Tongue (tissue), 3 donors: ENCODE data around the gene ZNF236. TPM values are rescaled to one million over a fixed set of nuclear protein-coding genes. Genes with fewer than 3 reads are reported as not detected.
"Not testable (repeated sequence)": the region's sequence is repeated elsewhere in the genome, so short reads cannot be mapped to it uniquely, and the experiment has no call there.

Experiments
- DNase-seq: peaks from one replicate; pipeline ENCODE4 v3.0.0-alpha.2; 2015
- small RNA-seq: library from RNA; depleted of rRNA; stranded (forward); fragments of <200 nt; gene quantifications from one replicate; pipeline ENCODE3, GENCODE V24; 2014; ENCODE audit warnings: low replicate concordance
- total RNA-seq: library from RNA; depleted of rRNA; stranded (reverse); fragments of >200 nt; gene quantifications from one replicate; pipeline ENCODE4 v1.2.3, GENCODE V29; 2014

ZNF236 gene
- total RNA-seq, 1 donor from 2014 or later: 27.9 TPM

GRCh38 chr18:77008576-77009315 is 186.4 kb downstream of the ZNF236 start:
- DNase-seq: no peak

- DNase-seq: no peak
Observed at GRCh38 chr18:77009675-77010074, 187.3 kb downstream of the ZNF236 start.

DNA sequence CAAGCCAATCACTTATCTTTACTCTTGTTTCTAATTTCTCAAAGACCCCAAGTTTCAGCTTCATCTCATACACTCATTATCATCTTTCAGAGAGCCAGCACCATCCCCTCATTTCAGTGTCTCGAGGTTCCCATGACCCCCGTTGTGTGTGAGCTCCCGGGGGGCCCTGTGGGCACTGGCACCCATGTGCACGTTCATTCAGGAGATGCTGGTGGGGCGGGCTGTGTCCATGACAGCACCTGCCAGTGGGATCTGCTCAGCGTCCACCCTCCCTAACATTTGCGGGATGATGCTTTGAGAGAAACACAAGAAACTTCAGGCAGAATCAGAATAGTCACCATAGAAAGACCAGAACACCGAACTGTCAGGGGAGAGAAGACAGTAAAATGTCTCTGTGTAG is 189.8 kb downstream of the ZNF236 start:
- no peak for DNase-seq

DNA sequence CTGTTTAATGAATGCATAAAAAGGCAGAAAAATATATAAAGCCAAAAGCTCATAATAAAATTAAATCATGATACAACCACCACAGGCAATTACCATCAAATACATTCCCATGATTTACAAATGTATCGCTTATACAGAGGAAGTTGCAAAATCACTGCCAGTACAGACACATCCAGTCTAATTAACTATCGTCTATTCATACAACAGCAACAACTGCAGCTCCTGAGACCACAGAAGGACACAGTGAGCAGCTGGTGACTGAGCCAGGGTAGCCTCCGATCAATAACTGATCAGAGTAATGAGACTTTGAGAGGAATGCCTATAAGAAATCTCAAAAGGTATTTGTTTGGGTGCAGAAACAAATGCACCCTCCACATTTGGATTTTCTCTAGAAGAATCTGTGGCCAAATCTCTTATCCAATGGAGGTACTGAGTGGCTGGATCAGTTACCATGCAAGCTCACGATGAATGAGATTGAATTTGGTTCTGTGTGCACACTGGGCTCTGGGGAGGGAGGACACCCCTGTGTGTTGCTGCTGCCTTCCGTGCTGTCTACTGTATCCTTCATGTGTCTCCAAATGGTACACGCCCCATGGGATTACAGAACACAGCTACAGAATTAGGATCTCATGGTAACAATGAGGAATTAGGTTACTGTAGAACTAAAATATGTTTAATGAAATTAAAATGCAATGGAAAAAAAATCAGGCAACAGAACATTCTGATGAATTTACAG is 190.6 kb downstream of the ZNF236 start:
- DNase-seq: no peak

DNA sequence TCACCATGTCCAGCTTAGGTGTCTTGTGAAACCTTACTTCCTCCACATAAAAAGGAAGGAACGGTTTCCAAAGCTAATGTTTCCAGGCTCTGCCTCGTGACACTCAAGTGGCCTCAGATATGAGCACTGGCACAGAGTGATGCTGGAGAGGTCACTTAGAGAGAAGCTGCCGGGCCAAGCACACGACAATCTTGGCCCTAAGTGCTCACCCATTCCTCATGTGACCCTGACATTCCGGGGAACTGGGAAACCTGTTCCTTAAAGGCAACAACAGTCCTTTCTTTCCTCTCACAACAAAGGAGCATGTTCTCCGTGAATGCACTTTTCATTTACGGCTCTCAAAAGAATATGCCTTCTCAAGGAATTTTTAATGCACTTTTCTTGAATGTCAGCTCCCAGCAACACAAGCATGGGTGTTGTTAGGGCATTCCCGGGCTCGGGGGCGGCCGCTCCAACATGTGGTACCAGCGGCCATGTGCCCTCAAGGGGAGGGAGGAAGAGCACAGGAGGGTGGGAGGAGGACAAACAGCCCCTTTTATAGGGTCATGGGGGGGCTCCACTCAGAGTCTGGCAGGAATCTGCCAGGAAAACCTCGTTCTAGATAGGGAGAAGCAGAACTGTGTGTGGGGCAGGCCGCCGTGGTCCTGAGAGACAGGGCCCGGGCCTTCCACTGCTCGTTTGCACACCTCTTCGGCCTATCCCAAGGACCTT is 191.6 kb downstream of the ZNF236 start:
- no peak for DNase-seq

DNA sequence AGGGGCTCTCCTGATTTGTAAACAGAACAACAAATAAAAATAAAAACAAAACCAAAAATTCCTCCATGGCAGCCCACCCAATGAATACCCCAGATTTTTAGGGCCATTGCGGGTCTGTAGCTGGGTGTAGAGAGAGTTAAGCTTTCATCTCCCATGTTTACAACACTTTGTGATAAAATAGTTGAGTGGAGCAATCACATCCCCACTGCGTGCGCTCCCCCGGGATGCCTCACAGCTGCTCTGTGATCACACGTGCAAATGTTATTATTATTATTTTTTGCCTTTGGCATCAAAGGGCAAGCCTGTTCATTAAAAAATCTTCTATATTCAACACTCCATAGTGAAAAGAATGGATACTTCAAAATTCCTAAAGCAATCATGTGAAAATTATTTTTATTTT is 192.2 kb downstream of the ZNF236 start:
- no peak for DNase-seq

- DNase-seq: no peak
Observed at GRCh38 chr18:77015169-77015568, 192.8 kb downstream of the ZNF236 start.

DNA sequence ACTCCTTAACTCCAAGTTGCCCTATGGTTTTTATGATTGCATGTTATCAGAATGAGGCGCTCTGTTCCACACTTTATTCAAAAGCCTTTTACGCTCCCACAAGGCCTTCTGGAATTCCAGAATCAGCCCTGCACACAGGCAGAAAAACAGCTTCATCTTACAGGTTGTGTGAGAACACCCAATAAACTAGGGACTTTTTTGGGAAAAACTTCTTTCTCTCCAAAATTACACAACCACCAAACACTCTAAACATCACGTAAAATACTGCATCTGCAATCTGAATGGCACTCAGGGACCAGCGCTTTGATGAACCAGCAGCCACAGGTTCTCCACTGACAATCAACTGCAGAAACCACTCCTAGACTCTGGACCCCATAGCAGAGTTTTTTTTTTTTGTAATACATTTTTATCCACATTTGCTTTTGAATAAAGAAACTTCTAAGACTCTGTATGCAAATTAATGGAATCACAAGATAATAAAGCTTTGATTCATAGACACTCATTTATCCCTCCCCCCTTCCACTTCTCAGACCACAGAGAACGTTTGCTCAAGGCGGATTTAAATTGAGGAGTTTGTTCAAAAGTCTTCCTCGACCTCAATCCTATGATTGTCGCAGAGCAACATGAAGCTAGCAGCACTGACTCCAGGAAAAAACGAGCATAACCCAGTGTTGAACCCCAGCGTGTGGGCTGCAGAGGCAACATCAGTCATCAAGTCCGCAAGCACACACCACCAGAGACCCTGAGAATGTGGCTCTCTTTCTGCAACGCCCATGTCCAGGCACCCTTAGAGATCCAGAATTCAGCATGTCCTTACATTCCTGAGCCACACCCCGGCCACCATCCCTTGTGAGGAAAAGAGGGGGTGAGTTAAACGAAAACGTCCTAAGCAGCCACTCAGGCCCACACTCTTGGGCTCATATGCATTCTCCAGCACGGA is 193.7 kb downstream of the ZNF236 start:
- DNase-seq: no peak

GRCh38 chr18:77016936-77017335 is 194.6 kb downstream of the ZNF236 start:
- no peak for DNase-seq

DNA sequence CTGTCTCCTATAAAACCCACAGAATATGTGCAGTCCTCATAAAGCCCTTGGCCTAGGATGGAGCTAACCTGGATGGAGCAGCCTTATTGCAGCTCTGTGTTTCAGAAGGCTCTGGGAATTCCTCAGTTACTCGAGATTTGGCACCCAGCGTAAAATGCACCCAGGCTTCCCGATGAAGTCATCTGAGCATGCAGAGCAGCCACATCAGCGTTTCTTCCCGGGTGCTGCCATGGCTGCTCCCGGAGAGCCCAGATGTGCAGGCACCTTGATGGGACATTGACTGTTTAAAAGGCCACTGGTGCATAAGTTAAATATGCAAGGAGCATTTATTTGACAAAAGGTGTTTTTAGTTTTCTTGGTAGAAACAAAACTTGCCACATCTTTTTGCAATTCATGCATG is 195.0 kb downstream of the ZNF236 start:
- no peak for DNase-seq

- not testable (repeated sequence) for DNase-seq
Observed at GRCh38 chr18:77018650-77019049, 196.3 kb downstream of the ZNF236 start.

DNA sequence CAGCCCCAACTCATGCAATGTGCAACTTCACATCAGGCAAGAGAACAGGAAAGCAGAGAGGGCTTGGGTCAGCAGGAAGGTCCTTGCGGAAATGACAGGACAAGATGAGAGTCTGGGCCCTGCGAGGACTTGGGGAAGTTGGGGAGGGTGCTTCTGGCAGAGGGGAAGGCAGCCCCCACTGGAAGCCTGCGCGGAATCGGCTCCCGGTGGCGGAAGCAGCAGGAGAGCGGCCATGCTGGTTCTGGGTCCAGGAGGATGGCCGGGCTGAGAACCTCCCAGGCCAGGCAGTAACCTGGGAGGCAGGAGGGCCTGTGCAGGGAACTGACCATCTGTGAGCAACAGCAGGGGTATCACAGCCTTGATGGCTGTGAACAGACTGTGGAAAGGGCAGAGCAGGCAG is 197.3 kb downstream of the ZNF236 start:
- DNase-seq: no peak

Small RNAs within 50 kb of the gene (small RNA-seq; reads per million reads assigned to genes)
- gene RF00017 (not detected), gene RNU6-346P (not detected)
